Stimulated activated CD4-positive, alpha-beta T cell treated with anti-CD3 and anti-CD28 coated beads, TNF-alpha, amount 100 ng/mL, for 1 hour (primary cell): Measurements from ENCODE around the gene CHCHD5.
"Not testable (repeated sequence)": the region's sequence is repeated elsewhere in the genome, so short reads cannot be mapped to it uniquely, and the experiment has no call there.

Experiments
- DNase-seq, 3 donors: peaks; one replicate each; pipeline ENCODE4 v3.0.0-alpha.2; 2020; ENCODE audit warnings: low read depth in 3 of 3, low spot score in 1 of 3

Gene CHCHD5

GRCh38 chr2:112585873-112586464 lies 1.6 kb downstream of the CHCHD5 start:
- DNase-seq: no peak

DNA sequence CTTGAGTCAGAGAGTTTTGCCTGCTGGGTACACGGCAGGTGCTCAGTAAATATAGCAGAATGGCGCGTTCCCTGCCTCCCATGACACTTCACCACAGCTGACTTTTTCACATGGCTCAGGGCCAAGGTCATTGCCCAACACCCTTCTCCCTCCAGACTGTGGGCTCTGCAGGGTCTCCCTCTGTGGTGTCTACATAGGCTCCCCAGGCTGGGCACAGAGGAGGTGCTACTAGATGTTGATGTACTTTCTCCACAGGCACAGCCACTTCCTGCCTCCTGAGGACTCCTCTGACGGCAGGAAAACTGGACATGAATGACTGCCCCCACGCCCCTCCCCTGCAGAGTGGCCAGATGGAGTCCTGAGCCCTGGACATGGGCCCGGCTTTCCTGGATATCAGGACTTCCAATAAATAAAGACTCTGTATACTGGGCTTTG lies 4.2 kb downstream of the CHCHD5 start:
- no peak for DNase-seq

GRCh38 chr2:112591413-112591812 lies 7.0 kb downstream of the CHCHD5 start:
- DNase-seq: no peak

- no peak for DNase-seq
Observed at GRCh38 chr2:112593736-112594135, 9.3 kb downstream of the CHCHD5 start.

GRCh38 chr2:112597537-112598322 lies 13.3 kb downstream of the CHCHD5 start:
- no peak for DNase-seq

GRCh38 chr2:112600634-112601033 lies 16.2 kb downstream of the CHCHD5 start:
- DNase-seq: no peak

GRCh38 chr2:112601754-112602153 lies 17.3 kb downstream of the CHCHD5 start:
- DNase-seq: no peak

- DNase-seq: no peak
Observed at GRCh38 chr2:112602917-112603316, 18.5 kb downstream of the CHCHD5 start.

- no peak for DNase-seq
Observed at GRCh38 chr2:112603731-112604130, 19.3 kb downstream of the CHCHD5 start.

DNA sequence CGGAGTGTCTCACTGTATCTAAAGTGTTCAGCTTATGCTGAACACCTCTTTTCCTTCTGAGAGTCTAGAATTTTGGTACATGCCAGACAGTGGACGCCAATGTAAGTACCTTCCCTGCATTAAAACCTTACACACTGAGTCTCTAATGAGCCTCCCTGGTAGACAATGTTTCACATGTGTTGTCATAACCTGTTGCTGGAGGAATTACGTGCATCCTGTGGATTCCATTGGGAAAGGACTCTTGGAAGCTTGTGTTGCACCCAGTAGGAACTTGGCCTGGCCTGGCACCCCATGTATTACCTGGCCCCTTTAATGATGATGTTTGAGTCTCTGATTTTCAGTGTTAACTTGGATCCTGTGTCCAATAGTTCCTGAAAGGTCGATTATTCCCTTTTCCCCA lies 20.5 kb downstream of the CHCHD5 start:
- DNase-seq: no peak

DNA sequence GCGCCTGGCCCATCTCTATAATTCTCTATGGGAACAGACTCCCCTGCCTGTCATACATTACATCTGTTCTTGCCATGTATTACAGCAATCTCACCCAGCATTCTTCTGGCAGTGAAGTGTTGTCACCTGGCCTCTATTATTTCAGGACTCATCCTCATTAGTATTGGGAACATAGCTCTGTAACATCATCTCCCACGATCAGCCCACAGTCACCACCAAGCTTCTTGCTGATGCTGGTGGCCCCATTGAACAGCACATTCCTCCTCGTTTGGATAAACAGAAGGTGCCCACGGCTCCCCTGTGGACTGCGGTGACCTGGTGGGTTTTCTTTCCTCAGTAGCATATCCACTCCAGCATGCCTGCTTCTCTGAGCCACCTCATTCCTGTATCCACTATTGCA lies 21.5 kb downstream of the CHCHD5 start:
- DNase-seq: no peak

- DNase-seq: no peak
Observed at GRCh38 chr2:112606547-112606946, 22.1 kb downstream of the CHCHD5 start.

- DNase-seq: no peak
Observed at GRCh38 chr2:112607680-112608438, 23.4 kb downstream of the CHCHD5 start.

DNA sequence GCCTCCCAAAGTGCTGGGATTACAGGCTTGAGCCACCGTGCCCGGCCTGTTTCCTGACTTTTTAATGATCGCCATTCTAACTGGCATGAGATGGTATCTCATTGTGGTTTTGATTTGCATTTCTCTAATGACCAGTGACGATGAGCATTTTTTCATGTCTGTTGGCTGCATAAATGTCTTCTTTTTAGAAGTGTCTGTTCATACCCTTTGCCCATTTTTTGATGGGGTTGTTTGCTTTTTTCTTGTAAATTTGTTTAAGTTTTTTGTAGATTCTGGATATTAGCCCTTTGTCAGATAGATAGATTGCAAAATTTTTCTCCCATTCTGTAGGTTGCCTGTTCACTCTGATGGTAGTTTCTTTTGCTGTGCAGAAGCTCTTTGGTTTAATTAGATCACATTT lies 24.9 kb downstream of the CHCHD5 start:
- DNase-seq: not testable (repeated sequence)

- DNase-seq: not testable (repeated sequence)
Observed at GRCh38 chr2:112612283-112612682, 27.9 kb downstream of the CHCHD5 start.

DNA sequence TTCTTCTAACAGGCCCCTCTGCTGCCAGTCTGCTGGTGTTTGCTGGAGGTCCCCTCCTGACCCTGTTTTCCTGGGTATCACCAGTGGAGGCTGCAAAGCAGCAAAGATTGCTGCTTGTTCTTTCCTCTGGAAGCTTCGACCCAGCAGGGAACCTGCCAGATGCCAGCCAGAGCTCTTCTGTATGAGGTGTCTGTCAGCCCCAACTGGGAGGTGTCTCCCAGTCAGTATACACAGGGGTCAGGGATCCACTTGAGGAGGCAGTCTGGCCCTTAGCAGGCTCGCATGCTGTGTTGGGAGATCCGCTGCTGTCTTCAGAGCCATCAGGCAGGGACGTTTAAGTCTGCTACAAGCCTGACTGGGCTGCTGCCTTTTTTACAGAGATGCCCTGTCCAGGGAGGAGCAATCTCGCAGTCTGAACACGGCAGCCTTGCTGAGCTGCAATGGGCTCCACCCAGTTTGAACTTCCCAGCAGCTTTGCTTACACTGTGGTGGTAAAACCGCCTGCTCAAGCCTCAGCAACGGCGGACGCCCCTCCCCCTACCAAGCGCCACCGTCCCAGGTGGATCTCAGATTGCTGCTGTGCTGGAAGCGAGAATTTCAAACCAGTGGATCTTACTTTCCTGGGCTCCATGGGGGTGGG lies 29.9 kb downstream of the CHCHD5 start:
- no peak for DNase-seq

GRCh38 chr2:112615051-112615450 lies 30.6 kb downstream of the CHCHD5 start:
- no peak for DNase-seq

DNA sequence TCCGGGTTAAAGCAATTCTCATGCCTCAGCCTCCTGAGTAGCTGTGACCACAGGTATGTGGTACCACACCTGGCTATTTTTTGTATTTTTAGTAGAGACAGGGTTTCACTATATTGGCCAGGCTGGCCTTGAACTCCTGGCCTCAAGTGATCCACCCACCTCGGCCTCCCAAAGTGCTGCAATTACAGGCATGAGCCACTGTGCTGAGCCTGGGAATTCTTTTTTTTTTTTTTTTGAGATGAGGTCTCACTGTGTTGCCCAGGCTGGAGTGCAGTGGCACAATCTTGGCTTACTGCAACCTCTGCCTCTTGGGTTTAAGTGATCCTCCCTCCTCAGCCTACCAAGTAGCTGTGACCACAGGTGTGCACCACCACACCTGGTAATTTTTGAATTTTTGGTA lies 31.4 kb downstream of the CHCHD5 start:
- not testable (repeated sequence) for DNase-seq

DNA sequence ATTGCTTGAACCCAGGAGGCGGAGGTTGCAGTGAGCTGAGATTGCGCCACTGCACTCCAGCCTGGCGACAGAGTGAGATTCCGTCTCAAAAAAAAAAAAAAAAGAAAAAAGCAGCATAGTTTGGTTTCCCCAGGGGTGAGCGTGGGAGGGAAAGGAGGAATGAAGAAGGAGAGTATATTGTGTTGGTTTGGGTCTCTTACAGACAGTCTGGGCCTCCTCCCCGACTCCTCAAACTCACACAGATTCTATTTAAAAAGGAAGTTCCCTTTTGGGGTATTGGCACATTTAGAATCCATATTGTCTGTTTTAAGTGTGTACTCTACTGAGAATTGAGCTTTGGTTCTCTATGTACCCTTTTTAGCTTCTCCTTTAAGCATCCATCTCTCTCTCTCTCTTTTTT lies 34.0 kb downstream of the CHCHD5 start:
- DNase-seq: no peak

GRCh38 chr2:112621790-112622527 lies 37.5 kb downstream of the CHCHD5 start:
- no peak for DNase-seq

- no peak for DNase-seq
Observed at GRCh38 chr2:112622528-112622849, 38.1 kb downstream of the CHCHD5 start.
